ENCODE measurements around the gene FAM117A.
A peak's percentile ranks its signal among the peaks of the same experiment; 100 is the strongest.

Gene FAM117A

GRCh38 chr17:49681106-49681979 is 82.6 kb downstream of the FAM117A start:
- no peak overlapping the region for H2AFZ ChIP-seq (ENCODE audit: low read depth, low read length)
- 0 out of 2 replicates have a peak, but pooled peaks cover 4% of the 10 kb centered on the region for H4K20me1 ChIP-seq (ENCODE audit: insufficient read depth, low read length)
- H3K27me3 ChIP-seq (ENCODE audit: insufficient read depth, low read length, poor library complexity), result no peaks in the 10 kb centered on the region
- H3K36me3 ChIP-seq (ENCODE audit: insufficient read depth, low read length), result no peaks in the 10 kb centered on the region
- TF ChIP-seq CTCF (IDR thresholded peaks at IDR 0.05; ENCODE audit: borderline replicate concordance, extremely low read depth, low read length, poor library complexity, severe bottlenecking), result no peak
- no peak for TF ChIP-seq EZH2 (IDR thresholded peaks at IDR 0.05; ENCODE audit: borderline replicate concordance, low read depth, low read length, severe bottlenecking)
- H3K4me3 ChIP-seq (ENCODE audit: low read depth in 1 of 2, low read length in 2 of 2), result no peak overlapping the region
- no peaks in the 10 kb centered on the region for H3K9me3 ChIP-seq (ENCODE audit: insufficient read depth, low read length, severe bottlenecking)
- peaks cover 13% of the 10 kb centered on the region for H3K4me1 ChIP-seq (ENCODE audit: insufficient read depth, low read length)
- DNase-seq, result no peak
- peaks cover 10% of the 10 kb centered on the region for H3K79me2 ChIP-seq (ENCODE audit: insufficient read depth, low read length)
- no peak overlapping the region for H3K9ac ChIP-seq (ENCODE audit: low read depth, low read length)
- no peak for ATAC-seq (ENCODE audit: insufficient read depth, low read depth)
- no peak overlapping the region for H3K4me2 ChIP-seq (ENCODE audit: insufficient read depth, low read length)
- no peak overlapping the region for H3K27ac ChIP-seq (ENCODE audit: low read length)

GRCh38 chr17:49680314-49680713 is 83.6 kb downstream of the FAM117A start:
- no peak overlapping the region for H3K4me2 ChIP-seq (ENCODE audit: insufficient read depth, low read length)
- H3K27ac ChIP-seq (ENCODE audit: low read length), result no peak overlapping the region
- H3K4me1 ChIP-seq (ENCODE audit: insufficient read depth, low read length), result peaks cover 23% of the 10 kb centered on the region
- H3K4me3 ChIP-seq (ENCODE audit: low read depth in 1 of 2, low read length in 2 of 2), result no peak overlapping the region
- no peaks in the 10 kb centered on the region for H3K9me3 ChIP-seq (ENCODE audit: insufficient read depth, low read length, severe bottlenecking)
- peaks cover 13% of the 10 kb centered on the region for H4K20me1 ChIP-seq (ENCODE audit: insufficient read depth, low read length)
- no peak for ATAC-seq (ENCODE audit: insufficient read depth, low read depth)
- H3K27me3 ChIP-seq (ENCODE audit: insufficient read depth, low read length, poor library complexity), result no peaks in the 10 kb centered on the region
- TF ChIP-seq EZH2 (IDR thresholded peaks at IDR 0.05; ENCODE audit: borderline replicate concordance, low read depth, low read length, severe bottlenecking) (no peak), CTCF (IDR thresholded peaks at IDR 0.05; ENCODE audit: borderline replicate concordance, extremely low read depth, low read length, poor library complexity, severe bottlenecking) (no peak)
- peak overlapping the region; percentile 41; the same call in 1 of the 2 replicates for H2AFZ ChIP-seq (ENCODE audit: low read depth, low read length)
- H3K9ac ChIP-seq (ENCODE audit: low read depth, low read length), result no peak overlapping the region
- peaks cover 20% of the 10 kb centered on the region for H3K79me2 ChIP-seq (ENCODE audit: insufficient read depth, low read length)
- peaks cover 5% of the 10 kb centered on the region; the same call in 1 of the 2 replicates for H3K36me3 ChIP-seq (ENCODE audit: insufficient read depth, low read length)
- DNase-seq, result no peak

- peaks cover 32% of the 10 kb centered on the region for H3K4me1 ChIP-seq (ENCODE audit: insufficient read depth, low read length)
- DNase-seq, result peak; percentile 99
- peak within 1 kb of the TSS; percentile 69 for H2AFZ ChIP-seq (ENCODE audit: low read depth, low read length)
- peak within 1 kb of the TSS; percentile 91 for H3K4me2 ChIP-seq (ENCODE audit: insufficient read depth, low read length)
- peak within 1 kb of the TSS; percentile 74 for H3K9ac ChIP-seq (ENCODE audit: low read depth, low read length)
- H3K36me3 ChIP-seq (ENCODE audit: insufficient read depth, low read length), result peaks cover 8% of the 10 kb centered on the region; the same call in 1 of the 2 replicates
- no peaks in the 10 kb centered on the region for H3K27me3 ChIP-seq (ENCODE audit: insufficient read depth, low read length, poor library complexity)
- TF ChIP-seq EZH2 (IDR thresholded peaks at IDR 0.05; ENCODE audit: borderline replicate concordance, low read depth, low read length, severe bottlenecking), result no peak
- TF ChIP-seq CTCF (IDR thresholded peaks at IDR 0.05; ENCODE audit: borderline replicate concordance, extremely low read depth, low read length, poor library complexity, severe bottlenecking), result no peak
- H3K9me3 ChIP-seq (ENCODE audit: insufficient read depth, low read length, severe bottlenecking), result no peaks in the 10 kb centered on the region
- ATAC-seq (ENCODE audit: insufficient read depth, low read depth), result peak; percentile 83
- peak within 1 kb of the TSS; percentile 69 to 81 for H3K4me3 ChIP-seq (ENCODE audit: low read depth in 1 of 2, low read length in 2 of 2)
- peak within 1 kb of the TSS; percentile 84 for H3K27ac ChIP-seq (ENCODE audit: low read length)
- H4K20me1 ChIP-seq (ENCODE audit: insufficient read depth, low read length), result peaks cover 17% of the 10 kb centered on the region
- H3K79me2 ChIP-seq (ENCODE audit: insufficient read depth, low read length), result peaks cover 40% of the 10 kb centered on the region
These were observed 85.7 kb downstream of the FAM117A start, which contains the start of gene SPOP for GRCh38 chr17:49677933-49678847. Gene SPOP (minus strand): TSS chr17:49678097. CDS start chr17:49622810, 55,287 bp downstream.
